ENCODE results near the gene TMOD1. TPM values are rescaled to one million over a fixed set of nuclear protein-coding genes. Genes with fewer than 3 reads are reported as not detected.

TMOD1 gene
- total RNA-seq, 1 donor from 2014 or later = 186 TPM

DNA sequence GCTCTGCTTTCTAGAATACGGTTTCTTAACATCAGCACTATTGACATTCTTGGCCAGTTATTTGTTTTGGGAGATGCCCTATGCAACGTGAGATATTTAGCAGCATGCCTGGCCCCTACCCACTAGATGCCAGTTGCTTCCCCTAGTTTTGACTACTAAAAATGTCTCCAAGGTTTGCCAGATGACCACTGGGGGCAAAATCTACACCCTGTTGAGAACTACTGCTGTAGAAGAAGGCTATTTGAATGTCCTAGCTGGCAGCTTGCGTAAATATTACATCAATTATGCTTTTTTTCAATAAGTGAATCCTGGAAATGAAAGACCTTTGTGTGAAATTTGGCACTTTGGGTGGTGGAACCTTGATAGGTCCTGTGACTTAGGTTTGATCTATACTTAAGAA, 137.2 kb downstream of the TMOD1 start:
- DNase-seq = no peak
- Histone ChIP-seq H3K4me3 (no peak overlapping the region), H3K9me3 (replicated peaks) (no peaks in the 10 kb centered on the region), H3K27ac (replicated peaks) (no peak overlapping the region), H3K4me1 (peaks cover 75% of the 10 kb centered on the region), H3K36me3 (peaks cover 24% of the 10 kb centered on the region), H3K27me3 (ENCODE audit: low read depth) (no peaks in the 10 kb centered on the region)
- intact Hi-C loops (cut with micrococcal nuclease) = no loop called here
- TF ChIP-seq CTCF (IDR thresholded peaks at IDR 0.05; ENCODE audit: borderline replicate concordance) = peak; percentile 11

DNA sequence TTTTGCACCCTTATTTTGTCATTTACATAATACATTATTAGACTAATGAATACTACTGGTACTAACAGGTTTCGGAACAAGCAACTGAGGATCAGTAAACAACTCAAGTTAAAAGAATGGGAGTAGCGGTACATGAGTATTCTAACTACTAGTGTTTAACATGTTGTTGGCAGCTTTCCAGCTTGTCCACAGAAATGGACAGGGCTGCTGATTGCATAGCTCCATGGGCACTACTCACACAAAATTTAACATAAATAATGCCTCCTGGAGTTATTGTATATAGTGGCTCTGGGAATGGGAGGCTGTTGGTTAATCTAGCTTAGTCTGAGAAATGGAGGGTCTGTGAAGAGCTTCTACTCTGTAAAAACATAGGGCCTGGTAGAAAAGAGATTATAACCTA, 138.9 kb downstream of the TMOD1 start:
- Histone ChIP-seq H3K36me3 (peaks cover 38% of the 10 kb centered on the region), H3K9me3 (replicated peaks) (no peaks in the 10 kb centered on the region), H3K4me1 (peaks cover 58% of the 10 kb centered on the region), H3K27me3 (ENCODE audit: low read depth) (no peaks in the 10 kb centered on the region), H3K4me3 (no peak overlapping the region), H3K27ac (replicated peaks) (no peak overlapping the region)
- intact Hi-C loops (cut with micrococcal nuclease) = no loop called here
- no peak for DNase-seq
- no peak for TF ChIP-seq CTCF (IDR thresholded peaks at IDR 0.05; ENCODE audit: borderline replicate concordance)

- H3K9me3 ChIP-seq (replicated peaks) = no peaks in the 10 kb centered on the region
- no peaks in the 10 kb centered on the region for H3K27me3 ChIP-seq (ENCODE audit: low read depth)
- peaks cover 86% of the 10 kb centered on the region for H3K36me3 ChIP-seq
- DNase-seq = no peak
- intact Hi-C loops (cut with micrococcal nuclease) = no loop called here
- H3K4me3 ChIP-seq = no peak overlapping the region
- peaks cover 8% of the 10 kb centered on the region for H3K4me1 ChIP-seq
- no peak overlapping the region for H3K27ac ChIP-seq (replicated peaks)
- TF ChIP-seq CTCF (IDR thresholded peaks at IDR 0.05; ENCODE audit: borderline replicate concordance) = no peak
Observed at GRCh38 chr9:97645720-97646119, 144.3 kb downstream of the TMOD1 start.

- peaks cover 11% of the 10 kb centered on the region for H3K4me1 ChIP-seq
- intact Hi-C loops (cut with micrococcal nuclease) = no loop called here
Observed at GRCh38 chr9:97647996-97648395, 146.5 kb downstream of the TMOD1 start.

More at GRCh38 chr9:97647996-97648395, 146.5 kb downstream of the TMOD1 start:
- H3K27me3 ChIP-seq (ENCODE audit: low read depth) = no peaks in the 10 kb centered on the region
- H3K4me3 ChIP-seq = no peak overlapping the region
- no peaks in the 10 kb centered on the region for H3K9me3 ChIP-seq (replicated peaks)
- H3K36me3 ChIP-seq = peaks cover 84% of the 10 kb centered on the region
- no peak for TF ChIP-seq CTCF (IDR thresholded peaks at IDR 0.05; ENCODE audit: borderline replicate concordance)
- H3K27ac ChIP-seq (replicated peaks) = no peak overlapping the region
- no peak for DNase-seq

Other genes with a start within 250 kb of the TMOD1 start
- 2.4 TPM for gene CCDC180, start 194.0 kb upstream of the TMOD1 start, total RNA-seq
- gene TDRD7, start 89.6 kb upstream of the TMOD1 start, total RNA-seq = 7.9 TPM
- 24.5 TPM for gene TSTD2, start 131.7 kb downstream of the TMOD1 start, total RNA-seq
- 22.5 TPM for gene NCBP1, start 132.2 kb downstream of the TMOD1 start, total RNA-seq
- gene XPA, start 195.7 kb downstream of the TMOD1 start, total RNA-seq = 5.8 TPM